A549 (cell line): Measurements from ENCODE around the gene GRK6. TPM values are rescaled to one million over a fixed set of nuclear protein-coding genes. Genes with fewer than 3 reads are reported as not detected.

Source experiments
- ATAC-seq, 2 experiments: fragments of 200-7000 bp in 1 of 2; fragments of >200 bp in 1 of 2; cut with Nextera tagmentation in 1 of 2; cut with Tn5 transposase in 1 of 2; 3 replicates each; pipeline versions ENCODE4 v1.8.0 to v1.9.1; 2018 to 2020; ENCODE audit warnings: mild to moderate bottlenecking in 1 of 2, moderate library complexity in 1 of 2
- CTCF ChIA-PET: fragments of 300-600 bp; sonication (Branson Sonifier 250); formaldehyde crosslinking; extraction: SDS; loops from one replicate; lab custom pipeline; 2021; ENCODE audit warnings: antibody characterized with exemption, inconsistent platforms; lab: Yijun Ruan, JAX
- POLR2A ChIA-PET: fragments of 350-600 bp; formaldehyde crosslinking; extraction: SDS; loops from one replicate; lab custom pipeline; 2021; ENCODE audit warnings: antibody characterized with exemption, inconsistent platforms; lab: Yijun Ruan, JAX
- DNase-seq, 2 experiments: peaks; one replicate each; pipeline versions ENCODE4 v3.0.0 to v3.0.0-alpha.2; 2011 to 2016; ENCODE audit warnings: low read depth in 1 of 2, low spot score in 1 of 2
- FAIRE-seq: peaks from 2 replicates; lab custom pipeline; 2011; peaks lifted over from hg19 to GRCh38; lab: Jason Lieb, UNC
- H3K27ac ChIP-seq, 2 experiments: fragments of >200 bp; sonication (Bioruptor Twin); formaldehyde crosslinking; 3 replicates each; pipeline ENCODE4 v1.5.1; 2016 to 2017
- H3K4me1 ChIP-seq: fragments of >200 bp; sonication (Bioruptor Twin); formaldehyde crosslinking; 3 replicates; pipeline ENCODE4 v1.6.1; 2016
- H3K4me2 ChIP-seq: fragments of >200 bp; sonication (Bioruptor Twin); formaldehyde crosslinking; 3 replicates; pipeline ENCODE4 v1.6.1; 2016
- H3K4me3 ChIP-seq: fragments of >200 bp; sonication (Bioruptor Twin); formaldehyde crosslinking; 3 replicates; pipeline ENCODE4 v1.5.1; 2016
- H3K9me3 ChIP-seq: fragments of >200 bp; sonication (Bioruptor Twin); formaldehyde crosslinking; 3 replicates; pipeline ENCODE4 v1.6.1; 2016
- BCL3 ChIP-seq: fragments of >200 bp; sonication (Bioruptor Twin); formaldehyde crosslinking; IDR thresholded peaks from 3 replicates; pipeline ENCODE4 v1.6.1; 2016
- BHLHE40 ChIP-seq: IDR thresholded peaks from 2 replicates; pipeline ENCODE4 v1.6.1; 2012; ENCODE audit warnings: low read depth, low read length, inconsistent platforms
- CBX2 ChIP-seq: fragments of 200-600 bp; sonication (generic); IDR thresholded peaks from 2 replicates; pipeline ENCODE4 v1.6.1; 2016; ENCODE audit warnings: low read depth, mild to moderate bottlenecking, borderline replicate concordance
- CBX8 ChIP-seq: fragments of 200-600 bp; sonication (generic); IDR thresholded peaks from 2 replicates; pipeline ENCODE4 v1.6.1; 2016
- CEBPB ChIP-seq, 2 experiments: fragments of >200 bp in 1 of 2; sonication (Bioruptor Twin) in 1 of 2; formaldehyde crosslinking in 1 of 2; IDR thresholded peaks; 2 replicates each; pipeline ENCODE4 v1.6.1; 2012 to 2016
- CHD4 ChIP-seq: fragments of 200-600 bp; sonication (generic); IDR thresholded peaks from 2 replicates; pipeline ENCODE4 v1.6.1; 2016; ENCODE audit warnings: antibody characterized with exemption, mild to moderate bottlenecking, borderline replicate concordance
- EHMT2 ChIP-seq: fragments of 200-600 bp; sonication (generic); IDR thresholded peaks from 2 replicates; pipeline ENCODE4 v1.6.1; 2016; ENCODE audit warnings: antibody characterized with exemption, low read depth, mild to moderate bottlenecking, moderate library complexity
- ELK1 ChIP-seq: fragments of 150-350 bp; IDR thresholded peaks from 2 replicates; pipeline ENCODE4 v1.6.1; 2014; ENCODE audit warnings: low read depth, mild to moderate bottlenecking, low read length
- FOSB ChIP-seq: fragments of 250-450 bp; sonication (Bioruptor Pico); IDR thresholded peaks from 2 replicates; pipeline ENCODE4 v1.5.0; 2020; ENCODE audit warnings: mild to moderate bottlenecking, moderate library complexity
- FOSL2 ChIP-seq, 2 experiments: fragments of 450-650 bp in 1 of 2; fragments of >200 bp in 1 of 2; sonication (Bioruptor Twin) in 1 of 2; formaldehyde crosslinking; IDR thresholded peaks; 2 replicates each; pipeline versions ENCODE4 v1.5.0 to v1.6.1; 2016 to 2020; ENCODE audit warnings: mild to moderate bottlenecking in 1 of 2, moderate library complexity in 1 of 2
- GATA3 ChIP-seq: IDR thresholded peaks from 2 replicates; pipeline ENCODE4 v1.6.1; 2012; ENCODE audit warnings: borderline replicate concordance
- HEYL ChIP-seq: fragments of 250-450 bp; sonication (Bioruptor Pico); IDR thresholded peaks from 2 replicates; pipeline ENCODE4 v1.8.0; 2021; ENCODE audit warnings: mild to moderate bottlenecking, moderate library complexity
- HOXB5 ChIP-seq: fragments of 250-450 bp; sonication (Bioruptor Pico); IDR thresholded peaks from 2 replicates; pipeline ENCODE4 v1.5.0; 2020; ENCODE audit warnings: mild to moderate bottlenecking, moderate library complexity
- JUNB ChIP-seq: fragments of >200 bp; sonication (Bioruptor Twin); formaldehyde crosslinking; IDR thresholded peaks from 2 replicates; pipeline ENCODE4 v1.6.1; 2016
- KDM5A ChIP-seq: fragments of 200-600 bp; sonication (generic); IDR thresholded peaks from 2 replicates; pipeline ENCODE4 v1.6.1; 2016; ENCODE audit warnings: antibody characterized with exemption, mild to moderate bottlenecking
- MAZ ChIP-seq: fragments of 150-350 bp; IDR thresholded peaks from 2 replicates; pipeline ENCODE4 v1.6.1; 2014; ENCODE audit warnings: antibody characterized with exemption, low read depth, low read length, borderline replicate concordance
- MYC ChIP-seq: IDR thresholded peaks from 2 replicates; pipeline ENCODE4 v1.6.1; 2012; ENCODE audit warnings: mild to moderate bottlenecking, inconsistent platforms, low read length, improper control_type of control experiment, borderline replicate concordance
- NPAS2 ChIP-seq: fragments of 250-450 bp; sonication (Bioruptor Pico); IDR thresholded peaks from 2 replicates; pipeline ENCODE4 v1.8.0; 2022; ENCODE audit warnings: mild to moderate bottlenecking, moderate library complexity, borderline replicate concordance
- PHF8 ChIP-seq: fragments of 200-600 bp; sonication (generic); IDR thresholded peaks from 2 replicates; pipeline ENCODE4 v1.6.1; 2016; ENCODE audit warnings: low read depth, mild to moderate bottlenecking, antibody characterized with exemption, moderate library complexity, borderline replicate concordance
- POLR2A ChIP-seq: IDR thresholded peaks from 2 replicates; pipeline ENCODE4 v1.6.1; 2012; ENCODE audit warnings: mild to moderate bottlenecking, low read length
- POLR2AphosphoS2 ChIP-seq: conservative IDR thresholded peaks from 2 replicates; pipeline ENCODE4 v1.6.1; 2012; ENCODE audit warnings: low read length, improper control_type of control experiment, inconsistent platforms
- RAD21 ChIP-seq, 2 experiments: fragments of >200 bp in 1 of 2; sonication (Bioruptor Twin) in 1 of 2; formaldehyde crosslinking in 1 of 2; IDR thresholded peaks in 1 of 2; conservative IDR thresholded peaks in 1 of 2; 2 replicates in 1 of 2; 3 replicates in 1 of 2; pipeline ENCODE4 v1.6.1; 2012 to 2018; ENCODE audit warnings: inconsistent platforms in 1 of 2
- REST ChIP-seq: fragments of 200-600 bp; sonication (generic); IDR thresholded peaks from 2 replicates; pipeline ENCODE4 v1.6.1; 2016; ENCODE audit warnings: antibody characterized with exemption, mild to moderate bottlenecking, moderate library complexity
- RNF2 ChIP-seq: fragments of 200-600 bp; sonication (generic); IDR thresholded peaks from 2 replicates; pipeline ENCODE4 v1.6.1; 2016; ENCODE audit warnings: low read depth, mild to moderate bottlenecking, antibody characterized with exemption, moderate library complexity, borderline replicate concordance
- ZSCAN20 ChIP-seq: fragments of 250-450 bp; sonication (Bioruptor Pico); IDR thresholded peaks from 2 replicates; pipeline ENCODE4 v1.8.0; 2022; ENCODE audit warnings: mild to moderate bottlenecking, moderate library complexity
- WGBS: methylation state at CpG from one replicate; pipeline ENCODE4 v1.1.6; 2017; ENCODE audit errors: missing lambda C conversion rate; 5-methylcytosine and 5-hydroxymethylcytosine counted together
- polyA minus RNA-seq: library from RNA; depleted of rRNA, polyadenylated mRNA; stranded (reverse); fragments of >200 nt; gene quantifications from 2 replicates; pipeline ENCODE4 v1.2.3, GENCODE V29; 2011; rRNA and poly(A)+ RNA removed
- polyA plus RNA-seq, 4 experiments: library from polyadenylated mRNA; depleted of rRNA in 3 of 4; stranded (reverse); fragments of >200 nt; fragmentation: RNase III in 1 of 4; extraction: RNeasy Plus Mini Kit Qiagen cat#74134 plus additional on column Dnase treatment in 1 of 4; gene quantifications; 2 replicates in 3 of 4; 3 replicates in 1 of 4; pipeline ENCODE4 v1.2.3, GENCODE V29; 2011 to 2017
- TF ChIP-seq, protein P1 (sequence below): IDR thresholded peaks from 2 replicates; pipeline ENCODE4 v1.6.1; 2012
- TF ChIP-seq, protein P2 (sequence below): IDR thresholded peaks from 2 replicates; pipeline ENCODE4 v1.6.1; 2012; ENCODE audit warnings: low read depth, borderline replicate concordance
- TF ChIP-seq, protein P3 (sequence below): fragments of >200 bp; sonication (Bioruptor Twin); formaldehyde crosslinking; IDR thresholded peaks from 3 replicates; pipeline ENCODE4 v1.5.1; 2016
- TF ChIP-seq, protein P4 (sequence below): fragments of 450-650 bp; IDR thresholded peaks from 2 replicates; pipeline ENCODE4 v1.6.1; 2014; ENCODE audit warnings: antibody characterized with exemption

GRK6 gene
- polyA plus RNA-seq (2011; rRNA removed) (16.5 and 20.1 TPM in 2 replicates), polyA plus RNA-seq (2017; fragmentation: RNase III; extraction: RNeasy Plus Mini Kit Qiagen cat#74134 plus additional on column Dnase treatment) (26.3 to 28.8 TPM (median 26.8 TPM) in 3 replicates), polyA minus RNA-seq (21.1 and 30.2 TPM in 2 replicates)
- 37.0 and 37.1 TPM in 2 replicates for polyA plus RNA-seq (2012; cell fraction: cytosol; rRNA removed)
- 34.5 and 40.9 TPM in 2 replicates for polyA plus RNA-seq (2012; cell fraction: nucleus; rRNA removed)

GRCh38 chr5:177426566-177427210 is at the start of gene GRK6:
Gene GRK6, plus strand, starts transcription at chr5:177426676. Its CDS starts 170 bp downstream, at chr5:177426846.
- Histone ChIP-seq H3K9me3 (no peaks in the 10 kb centered on the region), H3K4me2 (peak within 1 kb of the TSS; percentile 95), H3K27ac (peak within 1 kb of the TSS; percentile 92 to 99), H3K4me1 (peaks cover 17% of the 10 kb centered on the region), H3K4me3 (peak within 1 kb of the TSS; percentile 88)
- DNase-seq (peak in 1 of 2 experiments; percentile 38), FAIRE-seq (no peak), ATAC-seq (peak; percentile 23 to 78; a peak in 5 of 6 replicates)
- under 1% methylated on average over 11 of the region's 82 CpGs for WGBS
- CTCF ChIA-PET, result interaction anchor here (0.6 to 36.0 kb wide), 8 partner anchors 17 to 109 kb away, joined by 3 to 871 read pairs (median 4); partner anchors contain the start of genes F12 and PRR7
- POLR2A ChIA-PET, result interaction anchor here (0.6 to 3.0 kb wide), 19 partner anchors 10 to 313 kb away, joined by 3 to 41 read pairs (median 5); partner anchors contain the start of gene PRR7
- TF ChIP-seq, protein P1, sequence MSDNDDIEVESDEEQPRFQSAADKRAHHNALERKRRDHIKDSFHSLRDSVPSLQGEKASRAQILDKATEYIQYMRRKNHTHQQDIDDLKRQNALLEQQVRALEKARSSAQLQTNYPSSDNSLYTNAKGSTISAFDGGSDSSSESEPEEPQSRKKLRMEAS, result no peak; the same call in 1 of the 2 replicates
- no peak for TF ChIP-seq CBX2
- TF ChIP-seq HOXB5 (CRISPR knock-in tag), result no peak
- TF ChIP-seq MYC, result peak; percentile 42
- TF ChIP-seq FOSL2 (IDR thresholded peaks at IDR 0.05), result no peak
- no peak for TF ChIP-seq FOSL2 (CRISPR knock-in tag; IDR thresholded peaks at IDR 0.05)
- TF ChIP-seq JUNB, result no peak
- TF ChIP-seq ELK1, result no peak
- TF ChIP-seq NPAS2 (CRISPR knock-in tag), result no peak
- TF ChIP-seq, protein P2, sequence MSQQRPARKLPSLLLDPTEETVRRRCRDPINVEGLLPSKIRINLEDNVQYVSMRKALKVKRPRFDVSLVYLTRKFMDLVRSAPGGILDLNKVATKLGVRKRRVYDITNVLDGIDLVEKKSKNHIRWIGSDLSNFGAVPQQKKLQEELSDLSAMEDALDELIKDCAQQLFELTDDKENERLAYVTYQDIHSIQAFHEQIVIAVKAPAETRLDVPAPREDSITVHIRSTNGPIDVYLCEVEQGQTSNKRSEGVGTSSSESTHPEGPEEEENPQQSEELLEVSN, result no peak
- peak; percentile 86 for TF ChIP-seq PHF8
- no peak for TF ChIP-seq RNF2
- TF ChIP-seq MAZ, result peak; percentile 69; the same call in 1 of the 2 replicates
- no peak for TF ChIP-seq KDM5A
- TF ChIP-seq, protein P3, sequence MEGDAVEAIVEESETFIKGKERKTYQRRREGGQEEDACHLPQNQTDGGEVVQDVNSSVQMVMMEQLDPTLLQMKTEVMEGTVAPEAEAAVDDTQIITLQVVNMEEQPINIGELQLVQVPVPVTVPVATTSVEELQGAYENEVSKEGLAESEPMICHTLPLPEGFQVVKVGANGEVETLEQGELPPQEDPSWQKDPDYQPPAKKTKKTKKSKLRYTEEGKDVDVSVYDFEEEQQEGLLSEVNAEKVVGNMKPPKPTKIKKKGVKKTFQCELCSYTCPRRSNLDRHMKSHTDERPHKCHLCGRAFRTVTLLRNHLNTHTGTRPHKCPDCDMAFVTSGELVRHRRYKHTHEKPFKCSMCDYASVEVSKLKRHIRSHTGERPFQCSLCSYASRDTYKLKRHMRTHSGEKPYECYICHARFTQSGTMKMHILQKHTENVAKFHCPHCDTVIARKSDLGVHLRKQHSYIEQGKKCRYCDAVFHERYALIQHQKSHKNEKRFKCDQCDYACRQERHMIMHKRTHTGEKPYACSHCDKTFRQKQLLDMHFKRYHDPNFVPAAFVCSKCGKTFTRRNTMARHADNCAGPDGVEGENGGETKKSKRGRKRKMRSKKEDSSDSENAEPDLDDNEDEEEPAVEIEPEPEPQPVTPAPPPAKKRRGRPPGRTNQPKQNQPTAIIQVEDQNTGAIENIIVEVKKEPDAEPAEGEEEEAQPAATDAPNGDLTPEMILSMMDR, result no peak
- TF ChIP-seq ZSCAN20, result no peak
- no peak for TF ChIP-seq GATA3
- TF ChIP-seq FOSB (CRISPR knock-in tag), result no peak
- TF ChIP-seq EHMT2, result no peak
- no peak for TF ChIP-seq CHD4
- no peak for TF ChIP-seq BHLHE40
- TF ChIP-seq POLR2AphosphoS2, result no peak
- TF ChIP-seq POLR2A, result peak; percentile 59
- TF ChIP-seq HEYL (CRISPR knock-in tag), result no peak
- TF ChIP-seq, protein P4, sequence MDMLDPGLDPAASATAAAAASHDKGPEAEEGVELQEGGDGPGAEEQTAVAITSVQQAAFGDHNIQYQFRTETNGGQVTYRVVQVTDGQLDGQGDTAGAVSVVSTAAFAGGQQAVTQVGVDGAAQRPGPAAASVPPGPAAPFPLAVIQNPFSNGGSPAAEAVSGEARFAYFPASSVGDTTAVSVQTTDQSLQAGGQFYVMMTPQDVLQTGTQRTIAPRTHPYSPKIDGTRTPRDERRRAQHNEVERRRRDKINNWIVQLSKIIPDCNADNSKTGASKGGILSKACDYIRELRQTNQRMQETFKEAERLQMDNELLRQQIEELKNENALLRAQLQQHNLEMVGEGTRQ, result no peak
- TF ChIP-seq CBX8, result no peak
- TF ChIP-seq CEBPB (IDR thresholded peaks at IDR 0.05), result no peak
- TF ChIP-seq RAD21 (conservative IDR thresholded peaks at IDR 0.05 in 1 of 2, IDR thresholded peaks at IDR 0.05 in 1 of 2), result no peak
- TF ChIP-seq BCL3, result 0 out of 3 replicates have a peak, but pooled peaks have one; percentile 6
- no peak for TF ChIP-seq REST
